ENCODE data around the gene PPIA. TPM values are rescaled to one million over a fixed set of nuclear protein-coding genes. Genes with fewer than 3 reads are reported as not detected.

The PPIA gene
- polyA plus RNA-seq, 3 donors: 1,614 to 2,276 (median 2,037) TPM

DNA sequence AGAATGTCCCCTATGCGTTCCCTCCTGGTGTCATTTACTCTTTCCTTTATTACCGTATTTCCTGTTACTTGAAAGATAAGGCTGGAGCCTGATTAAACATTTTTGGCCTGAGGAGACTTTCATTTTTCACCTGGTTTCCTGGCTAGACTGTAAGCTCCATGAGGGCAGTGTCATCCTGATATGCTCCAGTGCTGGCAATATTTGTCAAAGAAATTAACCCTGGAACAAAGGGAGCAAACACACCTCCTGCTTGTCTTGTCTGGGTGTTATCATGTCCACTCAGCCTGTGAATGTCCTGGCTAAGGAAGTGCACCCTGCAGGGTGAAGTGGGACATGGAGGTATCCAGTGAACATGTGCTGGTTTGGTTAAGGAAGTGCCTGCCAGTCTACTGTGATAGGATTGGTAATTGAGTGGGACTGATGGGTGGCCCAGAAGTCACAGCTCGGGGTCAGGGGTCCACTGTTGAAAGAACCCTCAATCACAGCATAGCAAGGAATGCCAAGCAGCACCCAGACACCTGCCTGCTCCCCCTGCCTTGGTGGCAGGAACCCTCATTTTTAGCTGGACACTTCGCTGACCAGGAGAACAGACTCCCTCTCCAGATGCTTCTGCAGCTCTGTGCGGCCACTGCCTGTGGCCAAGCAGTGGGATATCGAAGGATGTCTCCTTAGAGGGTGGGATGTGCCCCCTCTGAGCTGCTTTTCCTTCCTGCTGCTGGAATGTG, 20.9 kb upstream of the PPIA start:
- Histone ChIP-seq H3K4me2 (replicated peaks; ENCODE audit: extremely low read depth, low read length, poor library complexity, severe bottlenecking) (no peak overlapping the region), H3K9me3 (replicated peaks in 1 of 2; ENCODE audit: control insufficient read depth in 1 of 2, insufficient read depth in 1 of 2, low read length in 2 of 2) (no peaks in the 10 kb centered on the region), H3K4me3 (replicated peaks in 1 of 3; ENCODE audit: low read depth in 2 of 3, low read length in 3 of 3) (no peak overlapping the region), H3K36me3 (replicated peaks in 1 of 2; ENCODE audit: control insufficient read depth in 1 of 2, insufficient read depth in 2 of 2, low read length in 2 of 2) (no peaks in the 10 kb centered on the region), H3K79me2 (ENCODE audit: insufficient read depth, low read length) (no peaks in the 10 kb centered on the region), H2AFZ (ENCODE audit: insufficient read depth, low read depth, low read length, poor library complexity, severe bottlenecking) (no peak overlapping the region), H3K27ac (ENCODE audit: low read depth in 1 of 2, low read length in 2 of 2) (no peak overlapping the region), H4K20me1 (ENCODE audit: insufficient read depth, low read length) (no peaks in the 10 kb centered on the region), H3K27me3 (ENCODE audit: control insufficient read depth in 2 of 2, insufficient read depth in 2 of 2, low read length in 2 of 2) (no peaks in the 10 kb centered on the region), H3K4me1 (ENCODE audit: control insufficient read depth in 1 of 2, insufficient read depth in 2 of 2, low read length in 2 of 2) (peaks cover 4 to 6% of the 10 kb centered on the region in 2 donors), H3K9ac (ENCODE audit: insufficient read depth, low read length, poor library complexity, severe bottlenecking) (no peak overlapping the region)
- no peak for TF ChIP-seq CTCF (IDR thresholded peaks at IDR 0.05)
- Mint-ChIP-seq H3K27ac (no peak overlapping the region), H3K27me3 (ENCODE audit: low read depth in 3 of 3) (peaks cover 7 to 16% (median 10%) of the 10 kb centered on the region in 3 donors), H3K4me3 (no peak overlapping the region), H3K4me1 (peaks cover 8% of the 10 kb centered on the region), H3K36me3 (no peaks in the 10 kb centered on the region), H3K9me3 (peaks cover 0 to 2% (median 0%) of the 10 kb centered on the region in 7 donors)
- DNase-seq: no peak
- 100% methylated on average over 3 of the region's 6 CpGs for WGBS (ENCODE audit: insufficient coverage)
- intact Hi-C loops (cut with micrococcal nuclease): no loop called here

DNA sequence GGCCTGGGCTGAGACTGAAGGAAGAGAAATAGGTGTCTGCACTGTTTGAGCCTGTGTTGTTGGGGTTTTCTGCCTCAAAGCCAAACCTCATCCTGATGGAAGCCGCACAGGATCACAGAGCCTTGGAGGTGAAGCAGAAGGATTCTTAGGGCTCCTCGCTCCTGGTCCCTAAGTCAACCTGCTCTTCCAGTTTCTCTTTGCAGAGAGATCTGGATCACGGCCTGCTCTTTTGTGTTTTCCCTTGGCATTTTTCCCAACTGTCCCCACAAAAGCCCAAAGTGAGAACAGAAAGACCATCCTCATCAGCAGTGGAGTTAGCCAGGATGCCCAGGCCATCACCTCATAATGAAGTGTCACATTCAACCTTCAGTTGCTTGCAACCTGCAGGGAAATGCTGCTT, 20.3 kb upstream of the PPIA start:
- H3K79me2 ChIP-seq (ENCODE audit: insufficient read depth, low read length): no peaks in the 10 kb centered on the region
- DNase-seq: no peak
- peaks cover 7 to 15% (median 8%) of the 10 kb centered on the region in 3 donors for H3K27me3 Mint-ChIP-seq (ENCODE audit: low read depth in 3 of 3)
- 100% methylated on average over 3 of the region's 3 CpGs for WGBS (ENCODE audit: insufficient coverage)
- peaks cover 0 to 2% (median 0%) of the 10 kb centered on the region in 7 donors for H3K9me3 Mint-ChIP-seq
- intact Hi-C loops (cut with micrococcal nuclease): no loop called here
- no peak overlapping the region for H2AFZ ChIP-seq (ENCODE audit: insufficient read depth, low read depth, low read length, poor library complexity, severe bottlenecking)
- H3K4me1 Mint-ChIP-seq: peaks cover 3% of the 10 kb centered on the region
- H3K27ac Mint-ChIP-seq: no peak overlapping the region
- H3K36me3 Mint-ChIP-seq: no peaks in the 10 kb centered on the region
- no peak overlapping the region for H3K4me3 Mint-ChIP-seq
- H3K4me1 ChIP-seq (ENCODE audit: control insufficient read depth in 1 of 2, insufficient read depth in 2 of 2, low read length in 2 of 2): no peaks in the 10 kb centered on the region
- no peak overlapping the region for H3K27ac ChIP-seq (ENCODE audit: low read depth in 1 of 2, low read length in 2 of 2)
- no peaks in the 10 kb centered on the region for H4K20me1 ChIP-seq (ENCODE audit: insufficient read depth, low read length)
- H3K9ac ChIP-seq (ENCODE audit: insufficient read depth, low read length, poor library complexity, severe bottlenecking): no peak overlapping the region
- no peaks in the 10 kb centered on the region for H3K27me3 ChIP-seq (ENCODE audit: control insufficient read depth in 2 of 2, insufficient read depth in 2 of 2, low read length in 2 of 2)
- no peak for TF ChIP-seq CTCF (IDR thresholded peaks at IDR 0.05)
- no peaks in the 10 kb centered on the region for H3K36me3 ChIP-seq (replicated peaks in 1 of 2; ENCODE audit: control insufficient read depth in 1 of 2, insufficient read depth in 2 of 2, low read length in 2 of 2)
- H3K9me3 ChIP-seq (replicated peaks in 1 of 2; ENCODE audit: control insufficient read depth in 1 of 2, insufficient read depth in 1 of 2, low read length in 2 of 2): no peaks in the 10 kb centered on the region
- H3K4me3 ChIP-seq (replicated peaks in 1 of 3; ENCODE audit: low read depth in 2 of 3, low read length in 3 of 3): no peak overlapping the region
- no peak overlapping the region for H3K4me2 ChIP-seq (replicated peaks; ENCODE audit: extremely low read depth, low read length, poor library complexity, severe bottlenecking)
